Calu3 (cell line): ENCODE results near the gene FAM53C. TPM values are rescaled to one million over a fixed set of nuclear protein-coding genes. Genes with fewer than 3 reads are reported as not detected.
A peak's percentile ranks its signal among the peaks of the same experiment; 100 is the strongest.

Experiments used
- BruUV-seq: library from RNA; stranded (reverse); fragments of 400-500 nt; replicated peaks from 2 replicates; lab custom pipeline; 2021; lab: Mats Ljungman, UMichigan
- CTCF ChIA-PET: fragments of 300-600 bp; sonication (Branson Sonifier 250); formaldehyde crosslinking; loops from one replicate; lab custom pipeline; 2022; ENCODE audit warnings: antibody characterized with exemption; lab: Charles Lee
- DNase-seq: peaks from one replicate; pipeline ENCODE4 v3.0.0; 2022
- H3K27ac Mint-ChIP-seq: one replicate; pipeline ENCODE4 v1.8.0; 2022; ENCODE audit warnings: mixed read lengths; ENCODE audit not compliant: unreplicated experiment
- H3K27me3 Mint-ChIP-seq: one replicate; pipeline ENCODE4 v1.8.0; 2022; ENCODE audit warnings: mixed read lengths; ENCODE audit not compliant: unreplicated experiment
- H3K36me3 Mint-ChIP-seq: one replicate; pipeline ENCODE4 v1.8.0; 2022; ENCODE audit warnings: mild to moderate bottlenecking, moderate library complexity, mixed read lengths; ENCODE audit not compliant: insufficient read depth, unreplicated experiment
- H3K4me1 Mint-ChIP-seq: one replicate; pipeline ENCODE4 v1.8.0; 2022; ENCODE audit warnings: mild to moderate bottlenecking, low read depth, mixed read lengths; ENCODE audit not compliant: unreplicated experiment
- H3K4me3 Mint-ChIP-seq: one replicate; pipeline ENCODE4 v1.8.0; 2022; ENCODE audit warnings: mild to moderate bottlenecking, low read depth, moderate library complexity, mixed read lengths; ENCODE audit not compliant: unreplicated experiment
- H3K9me3 Mint-ChIP-seq: one replicate; pipeline ENCODE4 v1.8.0; 2022; ENCODE audit warnings: low read depth, mixed read lengths; ENCODE audit not compliant: unreplicated experiment
- intact Hi-C: fragments of 100-400 bp; cut with micrococcal nuclease; formaldehyde crosslinking; loops from one replicate; pipeline ENCODE4 v1.10.0; 2022; ENCODE audit not compliant: unreplicated experiment
- total RNA-seq: library from RNA; stranded (reverse); gene quantifications from 2 replicates; pipeline ENCODE4 v1.2.3, GENCODE V29; 2022
- TF ChIP-seq, protein P1 (sequence below): fragments of 200-600 bp; IDR thresholded peaks from one replicate; pipeline ENCODE4 v1.8.0; 2022; ENCODE audit warnings: antibody characterized with exemption; ENCODE audit not compliant: unreplicated experiment

The FAM53C gene
- total RNA-seq, 1 experiment from 2014 or later = 36.1 TPM

DNA sequence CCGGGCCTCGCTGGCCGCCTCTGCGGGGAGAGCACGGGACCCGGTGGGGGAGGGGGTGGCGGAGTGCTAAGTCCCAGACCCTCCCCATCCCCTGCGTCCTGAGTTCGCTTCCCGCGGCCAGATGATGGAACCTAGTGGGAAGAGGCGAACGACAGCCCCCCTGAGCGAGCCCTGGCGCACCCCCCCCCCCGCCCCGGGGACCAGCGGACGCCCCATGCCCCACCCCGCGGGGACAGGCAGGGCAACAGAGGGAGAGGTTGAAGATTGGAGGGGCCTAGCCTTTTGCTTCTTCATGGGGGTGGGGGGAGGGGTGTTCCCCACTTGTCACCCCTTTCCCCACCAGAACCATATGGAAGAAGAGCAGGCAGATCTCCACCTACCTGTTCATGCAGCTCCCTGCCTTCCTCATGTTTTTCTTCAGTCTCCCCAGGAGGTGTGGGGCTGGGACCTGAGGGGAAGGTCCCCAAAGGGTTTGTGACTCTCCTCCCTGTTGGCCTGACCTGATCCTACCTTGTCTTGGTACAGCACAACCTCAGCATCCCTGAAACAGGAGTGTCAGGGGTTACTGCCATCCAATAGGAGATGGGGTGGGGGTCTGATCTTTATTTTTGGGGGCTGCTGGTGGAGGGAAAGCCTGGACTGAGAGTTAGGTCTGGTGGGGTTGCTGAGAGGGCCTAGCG, 485 bp downstream of the FAM53C start:
- Mint-ChIP-seq H3K9me3 (no peaks in the 10 kb centered on the region), H3K27ac (peak overlapping the region; percentile 99), H3K4me3 (peak overlapping the region; percentile 87), H3K4me1 (peaks cover 10% of the 10 kb centered on the region), H3K36me3 (peaks cover 65% of the 10 kb centered on the region), H3K27me3 (no peaks in the 10 kb centered on the region)
- no TSS peak for BruUV-seq
- CTCF ChIA-PET = interaction anchor here (0.6 to 3.6 kb wide), 3 partner anchors 15 to 350 kb away, joined by 3 to 54 read pairs (median 3); partner anchors contain the start of gene KDM3B
- intact Hi-C loops = loop anchor here (5.0 kb wide), 1 partner anchor 116 kb away; no protein-coding TSS in a partner anchor
- TF ChIP-seq, protein P1, sequence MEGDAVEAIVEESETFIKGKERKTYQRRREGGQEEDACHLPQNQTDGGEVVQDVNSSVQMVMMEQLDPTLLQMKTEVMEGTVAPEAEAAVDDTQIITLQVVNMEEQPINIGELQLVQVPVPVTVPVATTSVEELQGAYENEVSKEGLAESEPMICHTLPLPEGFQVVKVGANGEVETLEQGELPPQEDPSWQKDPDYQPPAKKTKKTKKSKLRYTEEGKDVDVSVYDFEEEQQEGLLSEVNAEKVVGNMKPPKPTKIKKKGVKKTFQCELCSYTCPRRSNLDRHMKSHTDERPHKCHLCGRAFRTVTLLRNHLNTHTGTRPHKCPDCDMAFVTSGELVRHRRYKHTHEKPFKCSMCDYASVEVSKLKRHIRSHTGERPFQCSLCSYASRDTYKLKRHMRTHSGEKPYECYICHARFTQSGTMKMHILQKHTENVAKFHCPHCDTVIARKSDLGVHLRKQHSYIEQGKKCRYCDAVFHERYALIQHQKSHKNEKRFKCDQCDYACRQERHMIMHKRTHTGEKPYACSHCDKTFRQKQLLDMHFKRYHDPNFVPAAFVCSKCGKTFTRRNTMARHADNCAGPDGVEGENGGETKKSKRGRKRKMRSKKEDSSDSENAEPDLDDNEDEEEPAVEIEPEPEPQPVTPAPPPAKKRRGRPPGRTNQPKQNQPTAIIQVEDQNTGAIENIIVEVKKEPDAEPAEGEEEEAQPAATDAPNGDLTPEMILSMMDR = no peak
- no peak for DNase-seq

- Mint-ChIP-seq H3K4me1 (peaks cover 10% of the 10 kb centered on the region), H3K4me3 (peak overlapping the region; percentile 87), H3K27ac (peak overlapping the region; percentile 99), H3K36me3 (peaks cover 69% of the 10 kb centered on the region), H3K9me3 (no peaks in the 10 kb centered on the region), H3K27me3 (no peaks in the 10 kb centered on the region)
- intact Hi-C loops = loop anchor here (5.0 kb wide), 1 partner anchor 117 kb away; no protein-coding TSS in a partner anchor
- TSS peak; percentile 41 for BruUV-seq
- CTCF ChIA-PET = interaction anchor here (3.6 kb wide), 1 partner anchor 14 kb away, joined by 54 read pairs; the partner anchor contains the start of gene KDM3B
- TF ChIP-seq, protein P1 = no peak
- DNase-seq = peak; percentile 14
Measured at GRCh38 chr5:138339091-138339456, 1.0 kb downstream of the FAM53C start.

DNA sequence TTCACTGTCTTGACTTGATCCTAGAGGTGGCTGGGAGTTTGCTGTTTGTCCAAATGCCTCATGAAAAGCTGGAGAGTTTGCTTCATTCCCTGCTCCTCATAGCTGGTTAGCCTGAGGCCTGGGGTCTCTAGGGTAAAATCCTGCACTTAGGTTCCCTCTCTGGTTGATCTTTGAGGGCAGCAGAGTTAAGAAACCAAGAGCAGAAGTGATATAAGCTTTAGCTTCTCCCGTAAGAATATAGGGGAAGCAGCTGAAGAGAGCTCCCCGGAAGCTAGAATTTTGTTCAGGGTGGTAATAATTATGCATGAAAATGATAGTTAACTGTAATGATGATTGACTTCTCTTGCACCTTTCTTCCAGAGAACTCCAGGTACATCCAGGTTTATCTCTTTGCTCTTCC, 1.4 kb downstream of the FAM53C start:
- Mint-ChIP-seq H3K27me3 (no peaks in the 10 kb centered on the region), H3K27ac (peak overlapping the region; percentile 99), H3K9me3 (no peaks in the 10 kb centered on the region), H3K4me3 (peak overlapping the region; percentile 87), H3K36me3 (peaks cover 73% of the 10 kb centered on the region), H3K4me1 (peaks cover 10% of the 10 kb centered on the region)
- DNase-seq = no peak
- no TSS peak for BruUV-seq
- TF ChIP-seq, protein P1 = no peak
- intact Hi-C loops = loop anchor here (5.0 kb wide), 1 partner anchor 117 kb away; no protein-coding TSS in a partner anchor
- CTCF ChIA-PET = interaction anchor here (3.6 kb wide), 1 partner anchor 14 kb away, joined by 54 read pairs; the partner anchor contains the start of gene KDM3B

- no peaks in the 10 kb centered on the region for H3K27me3 Mint-ChIP-seq
- BruUV-seq = no TSS peak
- TF ChIP-seq, protein P1 = no peak
- no peaks in the 10 kb centered on the region for H3K9me3 Mint-ChIP-seq
- peaks cover 10% of the 10 kb centered on the region for H3K4me1 Mint-ChIP-seq
- peak overlapping the region; percentile 87 for H3K4me3 Mint-ChIP-seq
- CTCF ChIA-PET = interaction anchor here (3.6 kb wide), 1 partner anchor 13 kb away, joined by 54 read pairs; the partner anchor contains the start of gene KDM3B
- intact Hi-C loops = no loop called here
- peaks cover 78% of the 10 kb centered on the region for H3K36me3 Mint-ChIP-seq
- no peak for DNase-seq
- no peak overlapping the region for H3K27ac Mint-ChIP-seq
Measured at GRCh38 chr5:138340008-138340407, 1.9 kb downstream of the FAM53C start.
